Posterior cingulate gyrus (tissue), 11 donors: ENCODE data around the gene LEP.

Experiments used
- DNase-seq, 10 donors: peaks; one replicate each; pipeline versions ENCODE4 v3.0.0 to v3.0.0-alpha.2; 2020 to 2021; ENCODE audit warnings: mixed read lengths in 3 of 10
- intact Hi-C: fragments of 100-400 bp; cut with DNase I; formaldehyde crosslinking; loops from one replicate; pipeline ENCODE4 v1.15.1; 2023

The LEP gene

GRCh38 chr7:128304212-128304611 lies 63.1 kb downstream of the LEP start:
- no peak for DNase-seq
- intact Hi-C loops: no loop called here

GRCh38 chr7:128307061-128307460 lies 66.0 kb downstream of the LEP start:
- DNase-seq: no peak
- intact Hi-C loops: no loop called here
